ENCODE results near the gene TXNRD2.

GRCh38 chr22:19964701-19965386 lies 23.2 kb upstream of the TXNRD2 start:
- no peak for TF ChIP-seq FOXK2 (IDR thresholded peaks at IDR 0.05)
- no peak for TF ChIP-seq GABPA (IDR thresholded peaks at IDR 0.05; ENCODE audit: low read depth)
- no peak for TF ChIP-seq ZNF274 (IDR thresholded peaks at IDR 0.05; ENCODE audit: insufficient read depth, insufficient read length)
- no peak for TF ChIP-seq MEF2A (IDR thresholded peaks at IDR 0.05; ENCODE audit: insufficient read depth, low read depth, low read length)
- no peak for TF ChIP-seq MTA3 (IDR thresholded peaks at IDR 0.05; ENCODE audit: borderline replicate concordance, low read length)
- no peak for TF ChIP-seq CTCF (IDR thresholded peaks at IDR 0.05 in 2 of 3, conservative IDR thresholded peaks at IDR 0.05 in 1 of 3; ENCODE audit: control insufficient read depth in 2 of 3, extremely low read depth in 1 of 3, insufficient read depth in 1 of 3, low read depth in 3 of 3, low read length in 3 of 3)
